Measurements from ENCODE around the gene NEURL2.
"Not testable (repeated sequence)": the region's sequence is repeated elsewhere in the genome, so short reads cannot be mapped to it uniquely, and the experiment has no call there.

Gene NEURL2

DNA sequence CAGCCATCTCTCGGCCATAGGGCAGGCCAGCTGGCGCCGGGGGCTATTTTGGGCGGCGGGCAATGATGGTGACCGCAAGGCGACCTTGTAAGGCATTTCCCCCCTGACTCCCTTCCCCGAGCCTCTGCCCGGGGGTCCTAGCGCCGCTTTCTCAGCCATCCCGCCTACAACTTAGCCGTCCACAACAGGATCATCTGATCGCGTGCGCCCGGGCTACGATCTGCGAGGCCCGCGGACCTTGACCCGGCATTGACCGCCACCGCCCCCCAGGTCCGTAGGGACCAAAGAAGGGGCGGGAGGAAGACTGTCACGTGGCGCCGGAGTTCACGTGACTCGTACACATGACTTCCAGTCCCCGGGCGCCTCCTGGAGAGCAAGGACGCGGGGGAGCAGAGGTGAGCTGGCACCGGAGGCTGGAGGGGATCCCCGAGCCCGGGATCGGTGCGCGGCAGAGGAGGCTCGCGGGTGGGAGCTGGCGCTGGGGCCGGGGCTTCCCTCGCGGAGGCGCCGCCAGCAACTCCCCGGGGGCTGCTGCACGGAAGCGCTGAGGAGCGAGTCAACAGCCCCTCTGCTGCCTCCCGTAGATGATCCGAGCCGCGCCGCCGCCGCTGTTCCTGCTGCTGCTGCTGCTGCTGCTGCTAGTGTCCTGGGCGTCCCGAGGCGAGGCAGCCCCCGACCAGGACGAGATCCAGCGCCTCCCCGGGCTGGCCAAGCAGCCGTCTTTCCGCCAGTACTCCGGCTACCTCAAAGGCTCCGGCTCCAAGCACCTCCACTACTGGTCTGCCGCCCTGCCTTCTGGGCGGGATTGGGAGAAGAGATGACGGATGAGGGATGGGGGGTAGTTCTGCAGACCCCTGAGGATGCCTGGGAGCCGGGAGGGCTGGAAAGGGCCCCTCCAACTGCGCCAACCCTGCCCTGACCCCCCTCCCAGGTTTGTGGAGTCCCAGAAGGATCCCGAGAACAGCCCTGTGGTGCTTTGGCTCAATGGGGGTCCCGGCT, at the start of gene NEURL2, which contains the start of gene CTSA:
TSS of gene NEURL2 (minus strand) at position 224 of the 999 bp plus-strand sequence. CDS start at position 7, 217 bp downstream.
TSS of gene CTSA (plus strand) at position 351 of the 999 bp plus-strand sequence. CDS start at position 585, 234 bp downstream.
- peak; percentile 81 for DNase-seq (ENCODE audit: low spot score)

DNA sequence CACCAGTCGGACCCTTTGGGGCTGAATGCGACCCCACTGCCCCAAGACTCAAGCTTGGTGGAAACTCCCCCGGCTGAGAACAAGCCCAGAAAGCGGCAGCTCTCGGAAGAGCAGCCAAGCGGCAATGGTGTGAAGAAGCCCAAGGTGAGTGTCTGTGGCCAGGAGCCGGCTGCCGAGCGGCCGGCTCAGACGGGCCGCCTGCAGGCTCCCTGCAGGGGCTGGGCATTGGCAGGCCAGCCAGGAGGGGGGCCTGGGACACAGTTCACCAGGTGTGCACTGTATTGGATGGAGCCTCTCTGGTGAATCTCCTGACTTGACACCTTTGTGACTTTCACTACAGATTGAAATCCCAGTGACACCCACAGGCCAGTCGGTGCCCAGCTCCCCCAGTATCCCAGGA, 49.5 kb upstream of the NEURL2 start:
- no peak for DNase-seq (ENCODE audit: low spot score)

DNA sequence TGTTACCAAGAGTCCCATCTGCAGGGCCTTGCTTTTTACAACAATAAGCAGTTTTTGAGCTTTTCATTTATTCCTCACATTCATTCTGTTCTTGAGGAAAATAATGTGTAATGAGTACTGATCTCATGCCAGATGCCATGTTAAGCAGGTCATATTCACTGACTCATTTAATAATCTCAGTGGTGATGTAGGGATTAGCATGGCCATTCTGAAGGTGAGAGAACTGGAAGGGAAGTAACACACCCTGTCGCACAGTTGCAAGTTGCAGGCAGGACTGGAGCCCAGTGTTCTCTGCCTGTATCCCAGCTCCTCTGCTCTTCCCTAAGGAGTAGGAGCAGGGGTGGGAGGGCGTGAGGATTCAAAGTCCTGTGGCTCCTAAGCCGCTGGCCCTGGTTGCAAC, 49.0 kb upstream of the NEURL2 start:
- DNase-seq (ENCODE audit: low spot score), result no peak

- no peak for DNase-seq (ENCODE audit: low spot score)
Measured at GRCh38 chr20:45938727-45939438, 47.9 kb upstream of the NEURL2 start.

- no peak for DNase-seq (ENCODE audit: low spot score)
Measured at GRCh38 chr20:45937765-45938164, 46.8 kb upstream of the NEURL2 start.

DNA sequence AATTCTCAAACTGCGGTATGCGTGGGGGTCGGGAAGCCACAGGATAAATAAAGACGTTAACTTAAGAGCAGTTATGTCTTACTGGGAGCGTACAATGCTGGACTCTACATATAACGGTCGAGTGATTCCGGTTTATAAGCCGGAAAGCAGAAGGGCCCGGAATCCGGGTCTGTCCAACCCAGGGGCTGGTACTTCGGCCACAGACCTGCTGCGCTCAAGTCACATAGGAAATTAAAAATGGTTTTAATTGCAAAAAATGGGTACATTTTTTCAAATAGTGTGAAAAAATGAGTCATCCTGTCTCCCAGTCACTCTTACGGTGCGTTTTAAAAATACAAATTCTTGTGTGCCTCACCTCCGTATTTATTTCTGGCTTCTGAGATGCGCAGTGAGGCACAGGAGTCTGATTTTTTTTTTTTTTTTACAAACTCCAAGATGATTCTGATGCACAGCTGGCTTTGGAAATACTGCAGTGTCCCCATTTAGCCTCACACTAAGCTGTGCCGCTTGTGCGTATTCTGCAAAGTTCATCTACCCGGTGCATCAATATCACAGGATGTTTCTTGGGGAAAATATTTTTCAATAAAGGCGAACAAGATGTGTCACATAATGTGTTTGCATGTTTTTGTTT, 44.5 kb upstream of the NEURL2 start:
- no peak for DNase-seq (ENCODE audit: low spot score)

- peak; percentile 97 for DNase-seq (ENCODE audit: low spot score)
Measured at GRCh38 chr20:45934586-45935415, 43.8 kb upstream of the NEURL2 start, which contains the start of gene PCIF1. Gene PCIF1 (plus strand): TSS chr20:45934683. CDS start chr20:45939000, 4,317 bp downstream.

GRCh38 chr20:45934046-45934585, 43.1 kb upstream of the NEURL2 start:
- DNase-seq (ENCODE audit: low spot score), result no peak

DNA sequence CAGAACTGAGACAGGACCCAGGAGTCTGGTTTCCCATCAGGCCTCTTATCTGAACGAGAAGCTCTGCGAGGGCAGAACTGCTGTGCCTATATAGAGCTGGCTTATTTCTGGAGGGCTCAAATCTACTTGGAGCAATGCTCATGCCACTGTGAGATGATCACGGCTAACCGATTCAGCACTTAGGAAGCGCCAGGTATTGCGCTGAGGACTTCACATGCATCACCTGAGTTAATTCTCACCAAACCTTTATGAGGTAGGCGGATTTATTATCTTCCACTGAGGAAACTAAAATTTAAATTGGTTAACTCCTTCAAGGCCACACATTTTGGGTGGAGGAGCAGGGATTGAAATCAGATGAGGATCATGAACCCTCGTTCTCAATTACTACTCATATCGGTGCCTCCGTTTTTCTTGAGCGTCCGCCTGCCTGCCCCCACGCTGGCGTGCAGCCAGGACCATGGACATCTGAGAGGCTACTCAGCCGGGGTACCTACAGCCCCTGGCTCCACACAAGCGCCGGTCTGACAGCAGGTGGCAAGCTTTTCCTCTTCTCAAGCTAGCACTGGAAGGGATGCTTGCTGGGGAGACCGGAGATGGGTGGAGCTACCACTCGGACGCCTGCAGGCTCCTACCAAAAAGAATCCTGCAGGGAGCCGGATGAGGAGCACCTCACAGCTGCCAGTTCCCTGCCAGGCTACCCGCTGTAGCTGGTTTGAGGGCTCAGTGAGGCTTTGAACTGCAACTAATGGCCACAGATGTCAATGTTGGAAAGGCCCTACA, 42.4 kb upstream of the NEURL2 start:
- DNase-seq (ENCODE audit: low spot score), result peak; percentile 71

- DNase-seq (ENCODE audit: low spot score), result not testable (repeated sequence)
Measured at GRCh38 chr20:45931680-45932079, 40.7 kb upstream of the NEURL2 start.

DNA sequence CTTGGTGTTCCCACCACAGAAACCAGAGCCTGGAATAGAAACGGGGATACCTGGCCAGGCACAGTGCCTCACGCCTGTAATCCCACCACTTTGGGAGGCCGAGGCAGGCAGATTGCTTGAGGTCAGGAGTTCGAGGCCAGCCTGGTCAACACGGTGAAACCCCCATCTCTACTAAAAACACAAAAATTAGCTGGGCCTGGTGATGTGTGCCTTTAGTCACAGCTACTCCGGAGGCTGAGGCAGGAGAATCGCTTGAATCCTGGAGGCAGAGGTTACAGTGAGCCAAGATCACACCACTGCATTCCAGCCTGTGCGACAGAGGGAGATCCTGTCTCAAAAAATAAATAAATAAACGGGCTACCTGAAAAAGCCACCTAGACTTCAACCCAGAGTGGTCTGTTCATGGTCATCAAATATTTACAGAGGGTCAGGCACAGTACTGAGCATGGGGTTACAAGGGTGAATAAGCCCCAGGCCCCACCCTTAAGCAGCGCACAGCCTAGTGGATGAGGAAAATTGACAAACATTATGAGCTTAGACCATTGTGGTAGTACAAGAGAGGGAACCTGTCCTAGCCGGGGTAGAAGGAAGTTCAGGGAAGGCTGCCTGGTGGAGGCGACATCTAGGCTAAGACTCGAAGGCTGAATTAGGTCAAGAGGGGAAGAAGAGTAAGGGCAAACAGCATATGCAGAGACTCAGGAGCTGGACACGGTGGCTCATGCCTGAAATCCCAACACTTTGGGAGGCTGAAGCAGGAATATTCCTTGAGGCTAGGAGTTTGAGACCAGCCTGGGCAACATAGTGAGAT, 36.3 kb upstream of the NEURL2 start:
- DNase-seq (ENCODE audit: low spot score), result no peak

- no peak for DNase-seq (ENCODE audit: low spot score)
Measured at GRCh38 chr20:45926731-45927070, 35.7 kb upstream of the NEURL2 start.

DNA sequence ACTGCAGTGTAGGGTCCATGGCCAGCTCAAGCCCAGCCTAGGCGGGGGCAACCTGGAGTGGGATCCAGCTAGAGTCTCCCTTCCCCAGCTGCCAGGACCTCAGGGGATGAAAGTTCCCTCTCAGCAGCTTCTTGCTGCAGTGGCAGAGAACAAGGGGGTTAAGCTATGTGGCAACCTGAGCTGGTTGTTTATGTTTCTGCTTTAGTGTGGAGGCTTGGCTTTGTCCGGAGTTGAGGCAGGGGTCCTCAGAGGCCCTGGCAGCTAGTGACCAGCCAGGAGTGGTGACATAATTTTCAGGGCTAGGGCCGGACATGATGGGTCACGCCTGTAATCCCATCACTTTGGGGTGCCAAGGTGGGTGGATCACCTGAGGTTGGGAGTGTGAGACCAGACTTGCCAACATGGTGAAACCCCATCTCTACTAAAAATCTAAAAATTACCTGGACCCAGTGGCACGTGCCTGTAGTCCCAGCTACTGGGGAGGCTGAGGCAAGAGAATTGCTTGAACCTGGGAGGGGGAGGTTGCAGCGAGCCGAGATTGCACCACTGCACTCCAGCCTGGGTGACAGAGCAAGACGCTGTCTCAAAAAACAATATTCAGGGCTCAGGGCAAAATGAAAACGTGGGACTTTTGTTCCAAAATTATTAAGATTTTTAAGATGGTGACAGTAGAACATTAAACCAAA, 35.0 kb upstream of the NEURL2 start:
- no peak for DNase-seq (ENCODE audit: low spot score)

DNA sequence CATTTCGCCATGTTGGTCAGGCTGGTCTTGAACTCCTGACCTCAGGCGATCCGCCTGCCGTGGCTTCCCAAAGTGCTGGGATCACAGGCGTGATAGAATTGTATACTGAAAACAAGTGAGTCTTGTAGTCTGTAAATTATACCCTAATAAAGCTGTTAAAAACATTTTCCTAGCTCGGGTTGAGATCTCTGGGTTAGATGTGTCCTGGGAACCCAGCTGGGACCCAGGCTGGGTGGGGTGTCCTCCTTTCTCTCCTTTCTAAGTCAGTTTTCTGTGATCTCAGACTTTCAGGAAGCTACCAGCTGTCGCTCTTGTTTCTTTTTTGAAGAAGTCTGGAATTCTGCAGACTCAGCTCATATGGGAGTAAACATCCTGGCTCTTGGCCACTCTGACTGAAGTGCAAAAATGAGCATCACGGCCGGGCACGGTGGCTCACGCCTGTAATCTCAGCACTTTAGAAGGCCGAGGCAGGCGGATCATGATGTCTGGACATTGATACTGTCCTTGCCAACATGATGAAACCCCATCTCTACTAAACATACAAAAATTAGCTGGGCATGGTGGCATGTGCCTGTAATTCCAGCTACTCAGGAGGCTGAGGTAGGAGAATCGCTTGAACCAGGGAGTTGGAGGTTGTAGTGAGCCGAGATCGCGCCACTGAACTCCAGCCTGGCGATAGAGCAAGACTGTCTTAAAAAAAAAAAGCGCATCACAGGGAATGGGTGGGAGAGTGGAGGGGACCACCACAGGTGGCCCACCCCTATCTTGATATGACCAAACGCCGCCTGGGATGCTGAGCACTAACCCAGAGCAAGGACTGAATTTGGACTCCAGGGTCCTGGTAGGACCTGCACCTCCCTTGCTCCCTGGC, 33.6 kb upstream of the NEURL2 start:
- DNase-seq (ENCODE audit: low spot score), result no peak

DNA sequence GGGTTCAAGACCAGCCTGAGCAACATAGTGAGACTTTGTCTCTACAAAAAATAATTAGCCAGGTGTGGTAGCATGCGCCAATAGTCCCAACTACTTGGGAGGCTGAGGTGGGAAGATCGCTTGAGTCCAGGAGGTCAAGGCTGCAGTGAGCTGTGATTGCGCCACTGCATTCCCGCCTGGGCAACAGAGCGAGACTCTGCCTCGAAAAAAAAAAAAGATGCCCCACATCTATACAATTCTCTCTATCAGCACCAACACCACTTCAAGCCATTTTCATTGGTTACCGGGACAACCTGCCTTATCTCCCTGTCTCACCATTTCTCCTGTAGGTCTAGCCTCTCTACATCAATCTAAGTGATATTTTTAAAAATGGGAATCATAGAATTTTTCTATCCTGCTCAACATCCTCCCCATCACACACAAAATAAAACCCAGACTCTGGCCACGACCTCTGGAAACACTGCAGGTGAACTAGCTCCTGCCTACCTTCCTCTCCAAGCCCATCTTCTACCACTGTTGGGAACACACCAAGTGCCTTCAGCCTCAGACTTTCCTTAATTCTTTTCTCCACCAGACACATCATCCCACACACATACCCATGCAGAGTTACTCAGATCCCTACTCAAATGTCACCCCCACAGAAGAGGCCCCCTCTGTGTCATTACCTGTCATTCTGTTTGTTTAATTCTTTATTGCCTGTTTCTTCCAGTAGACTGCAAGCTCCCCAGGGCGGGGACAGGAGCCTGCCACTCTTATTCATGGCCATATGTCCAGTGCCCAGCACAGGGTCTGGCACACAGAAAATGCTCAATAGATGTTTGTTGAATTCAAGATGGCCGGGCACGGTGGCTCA, 30.6 kb upstream of the NEURL2 start:
- DNase-seq (ENCODE audit: low spot score), result no peak

DNA sequence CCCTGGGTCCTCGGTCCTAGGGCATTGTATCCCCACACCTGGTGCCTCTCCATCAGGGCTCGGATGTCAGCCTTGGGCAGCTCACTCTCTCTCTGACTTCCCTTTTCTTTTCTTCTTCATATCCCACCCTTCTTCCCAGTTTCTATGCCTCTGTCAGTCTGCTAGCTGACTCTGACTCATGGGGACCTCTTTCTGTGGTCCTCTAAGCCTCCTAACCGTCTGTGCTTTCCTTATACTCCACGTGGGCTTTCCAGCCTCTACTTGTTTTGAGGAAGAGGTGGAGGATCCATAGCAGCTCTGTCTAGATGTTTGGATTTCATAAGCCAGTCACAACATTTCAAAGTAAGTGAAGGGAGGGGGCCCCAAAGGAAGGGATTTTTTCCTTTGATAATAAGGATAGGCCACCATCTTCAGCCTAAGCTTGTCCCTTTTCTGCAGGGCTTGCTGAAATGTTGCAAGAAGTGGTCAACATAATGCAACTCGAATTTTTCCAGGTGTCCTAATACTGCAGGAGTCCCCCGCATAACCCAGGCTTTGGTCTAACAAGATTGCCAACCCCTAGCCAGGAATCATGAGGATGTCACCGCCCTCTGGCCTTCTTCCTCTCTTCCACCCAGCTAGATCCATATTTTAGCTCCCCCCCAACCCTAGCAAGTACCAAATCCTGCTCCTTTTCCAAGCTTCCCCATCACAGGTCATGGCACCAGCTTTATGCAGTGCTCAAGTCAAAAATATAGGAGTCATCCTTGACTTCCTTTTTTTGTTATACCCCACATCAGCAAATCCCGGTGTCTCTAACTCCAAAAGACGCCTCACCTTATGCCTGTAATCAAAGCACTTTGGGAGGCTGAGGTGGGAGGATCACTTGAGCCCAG, 29.7 kb upstream of the NEURL2 start:
- no peak for DNase-seq (ENCODE audit: low spot score)

Measured in CD4-positive, alpha-beta T cell treated with Interleukin-6 at 100 ng/mL for 8 hours (primary cell).